Mononuclear cell (primary cell): ENCODE results near the gene PTPRU. TPM values are rescaled to one million over a fixed set of nuclear protein-coding genes. Genes with fewer than 3 reads are reported as not detected.
A peak's percentile ranks its signal among the peaks of the same experiment; 100 is the strongest.

Source experiments
- H3K27me3 ChIP-seq: 2 replicates; pipeline ENCODE4 v1.6.0; 2011; ENCODE audit warnings: low read length, control low read depth; ENCODE audit not compliant: insufficient read depth
- H3K4me1 ChIP-seq: 2 replicates; pipeline ENCODE4 v1.5.1; 2011; ENCODE audit warnings: mild to moderate bottlenecking, low read length, control low read depth; ENCODE audit not compliant: insufficient read depth
- H3K4me3 ChIP-seq: 2 replicates; pipeline ENCODE4 v1.5.1; 2011; ENCODE audit warnings: mild to moderate bottlenecking, low read length, moderate library complexity
- H3K9me3 ChIP-seq: 2 replicates; pipeline ENCODE4 v1.5.1; 2011; ENCODE audit warnings: low read depth, mild to moderate bottlenecking, control low read depth, low read length
- total RNA-seq: library from RNA; depleted of rRNA; stranded (reverse); fragments of >200 nt; gene quantifications from one replicate; pipeline ENCODE4 v1.2.3, GENCODE V29; 2012

PTPRU gene
- total RNA-seq = 0.52 TPM

DNA sequence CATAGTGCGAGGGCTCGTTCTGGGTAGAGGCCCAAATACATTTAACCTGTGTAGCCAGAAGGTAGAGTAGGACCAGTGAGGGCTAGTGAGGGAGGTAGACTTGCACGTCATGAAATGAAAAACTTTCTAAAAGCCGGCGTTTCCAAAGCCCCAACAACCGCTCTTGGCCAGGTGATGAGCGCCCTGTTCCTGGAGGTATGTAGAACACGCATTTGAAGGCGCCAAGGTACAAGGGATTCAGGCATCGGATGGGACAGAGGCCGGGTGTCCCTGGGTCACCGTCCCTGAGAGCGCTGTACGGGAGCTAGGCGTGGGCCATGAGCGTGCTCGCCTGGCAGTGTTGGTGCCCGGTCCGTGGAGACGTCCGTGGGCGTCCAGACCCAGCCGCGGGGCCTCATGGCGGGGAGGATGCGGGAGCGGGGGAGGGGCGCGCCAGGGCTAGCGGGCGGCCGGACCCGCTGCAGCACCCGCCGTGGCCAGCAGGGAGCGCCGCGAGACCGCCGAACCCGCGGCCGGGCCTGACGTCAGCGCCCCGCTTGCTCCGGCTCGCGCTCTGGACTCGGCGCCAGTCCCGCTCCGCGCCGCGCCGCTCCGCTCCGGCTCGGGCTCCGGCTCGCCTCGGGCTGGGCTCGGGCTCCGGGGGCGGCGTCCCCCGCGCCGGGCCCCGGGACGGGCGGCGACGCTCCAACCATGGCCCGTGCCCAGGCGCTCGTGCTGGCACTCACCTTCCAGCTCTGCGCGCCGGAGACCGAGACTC, at the start of gene PTPRU:
Gene PTPRU (plus strand): TSS at position 568 of the 757 bp plus-strand sequence. CDS start 123 bp downstream, at position 691.
- H3K27me3 ChIP-seq = peaks cover 41% of the 10 kb centered on the region
- H3K9me3 ChIP-seq = no peaks in the 10 kb centered on the region
- peaks cover 25% of the 10 kb centered on the region for H3K4me1 ChIP-seq
- peak within 1 kb of the TSS; percentile 25 for H3K4me3 ChIP-seq

DNA sequence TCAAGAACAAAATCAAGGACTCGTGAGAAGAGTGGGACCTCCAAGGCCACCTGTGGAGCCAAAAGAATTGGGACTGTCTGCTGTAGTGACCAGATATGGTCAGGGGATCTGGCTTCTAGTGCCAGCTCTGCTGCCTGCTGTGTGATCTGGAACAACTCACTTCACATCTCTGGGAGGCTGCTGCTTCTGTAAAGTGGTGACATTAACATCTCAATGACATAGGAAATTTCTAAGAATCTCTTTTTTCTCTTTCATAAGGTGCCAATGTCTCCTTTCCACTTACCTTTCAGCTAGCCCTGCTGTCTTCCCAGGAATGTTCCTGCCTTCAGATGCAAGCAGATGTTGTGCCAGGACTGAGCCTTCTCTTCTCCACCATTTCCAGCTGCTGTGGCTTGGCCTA, 49.6 kb upstream of the PTPRU start:
- Histone ChIP-seq H3K9me3 (no peaks in the 10 kb centered on the region), H3K4me1 (no peaks in the 10 kb centered on the region), H3K27me3 (no peaks in the 10 kb centered on the region), H3K4me3 (no peak overlapping the region)

DNA sequence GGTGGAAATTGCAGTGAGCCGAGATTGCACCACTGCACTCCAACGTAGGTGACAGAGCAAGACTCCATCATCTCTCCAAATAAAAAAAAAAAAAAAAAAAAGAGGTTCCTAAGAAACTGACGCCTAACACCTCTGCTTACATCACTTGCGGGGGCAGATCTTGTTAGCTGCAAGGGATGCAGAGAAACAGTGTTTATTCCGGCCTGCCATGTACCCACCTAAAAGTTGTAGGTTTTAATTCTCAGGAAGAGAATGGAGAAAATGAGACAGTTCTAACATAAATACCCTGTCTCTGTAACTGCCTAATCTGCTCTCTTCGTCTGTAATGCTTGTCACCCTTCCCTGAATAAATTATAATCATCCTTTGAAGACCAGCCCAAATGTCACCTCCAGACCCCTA, 45.6 kb upstream of the PTPRU start:
- Histone ChIP-seq H3K9me3 (no peaks in the 10 kb centered on the region), H3K4me1 (no peaks in the 10 kb centered on the region), H3K4me3 (no peak overlapping the region), H3K27me3 (no peaks in the 10 kb centered on the region)

DNA sequence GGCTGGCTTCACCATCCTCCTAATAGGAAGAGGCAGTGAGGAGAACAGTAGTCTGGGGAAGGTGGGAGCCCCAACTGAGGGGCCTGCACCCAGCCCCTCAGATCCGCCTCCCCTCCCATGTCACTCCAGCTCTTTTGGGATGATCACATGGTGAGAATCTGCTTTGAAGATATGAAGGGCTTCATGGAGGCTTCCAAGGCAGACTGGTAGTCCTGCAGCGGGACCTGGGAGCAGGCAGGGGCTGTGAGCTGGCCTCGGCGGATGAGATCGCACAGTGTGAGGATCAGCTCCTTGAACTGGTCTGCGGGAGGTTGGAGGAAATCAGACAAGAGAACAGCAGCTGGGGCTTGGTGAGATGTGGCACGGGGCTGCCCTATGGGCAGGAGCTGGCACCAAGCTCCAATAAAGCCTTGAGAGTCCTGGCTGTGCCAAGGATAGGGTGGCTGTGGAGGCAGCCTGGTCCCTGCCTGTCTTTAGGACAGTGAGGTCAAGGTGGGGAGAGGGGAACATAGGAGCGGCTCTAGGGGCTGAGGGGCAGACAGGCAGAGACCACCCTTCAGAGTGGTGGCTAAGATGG, 42.4 kb upstream of the PTPRU start:
- Histone ChIP-seq H3K4me3 (no peak overlapping the region), H3K27me3 (no peaks in the 10 kb centered on the region), H3K9me3 (no peaks in the 10 kb centered on the region), H3K4me1 (no peaks in the 10 kb centered on the region)

DNA sequence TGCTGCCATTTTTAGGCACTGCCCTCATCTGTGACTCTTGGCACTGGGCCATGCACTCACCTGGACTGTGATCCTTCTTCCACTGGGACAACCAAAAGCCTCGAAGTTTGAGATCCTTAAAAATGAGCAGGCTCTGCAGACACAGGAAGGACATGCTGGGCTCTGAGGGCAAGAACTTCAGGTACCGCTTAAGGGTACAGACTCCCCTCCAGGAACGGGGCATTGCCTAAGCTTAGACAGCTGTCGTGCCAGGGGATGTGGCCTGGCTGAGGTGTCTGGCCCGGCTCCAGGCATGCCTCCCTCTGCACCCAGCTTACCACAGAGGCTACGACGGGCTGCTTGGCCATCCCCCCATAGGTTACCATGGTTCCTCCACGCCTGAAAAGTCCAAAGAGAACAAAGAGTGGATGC, 40.4 kb upstream of the PTPRU start:
- H3K27me3 ChIP-seq = no peaks in the 10 kb centered on the region
- H3K9me3 ChIP-seq = no peaks in the 10 kb centered on the region
- no peaks in the 10 kb centered on the region for H3K4me1 ChIP-seq
- H3K4me3 ChIP-seq = no peak overlapping the region

DNA sequence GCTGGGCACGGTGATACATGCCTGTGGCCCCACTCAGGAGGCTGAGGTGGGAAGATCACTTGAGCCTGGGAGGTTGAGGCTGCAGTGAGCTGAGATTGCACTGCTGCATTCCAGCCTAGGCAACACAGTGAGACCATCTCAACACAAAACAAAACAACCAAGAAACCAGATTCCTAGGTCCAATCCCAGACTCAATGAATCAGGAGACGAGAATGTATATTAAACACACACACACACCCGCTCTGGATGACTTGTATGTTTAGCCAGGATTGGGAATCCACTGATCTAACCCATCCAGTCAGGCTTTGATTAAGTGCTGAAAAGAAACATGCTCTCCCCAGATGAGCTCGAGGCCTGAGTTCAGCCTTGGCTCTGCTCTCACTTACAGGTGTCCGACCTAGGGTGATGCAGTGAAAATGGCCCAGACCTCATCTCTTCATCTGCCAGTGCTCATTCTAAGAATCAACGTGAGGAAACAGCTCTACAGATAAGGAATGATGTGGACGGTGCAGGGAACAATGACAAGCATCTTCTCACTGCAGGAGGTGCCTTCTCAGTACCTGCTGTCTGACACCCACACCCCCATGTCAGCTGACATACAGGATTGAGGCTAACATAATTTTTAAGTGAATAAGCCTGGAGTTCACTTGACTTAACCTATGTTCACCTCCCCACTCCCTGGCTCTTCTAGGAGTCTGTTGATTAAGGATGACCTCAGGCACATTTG, 39.3 kb upstream of the PTPRU start:
- Histone ChIP-seq H3K9me3 (no peaks in the 10 kb centered on the region), H3K4me3 (no peak overlapping the region), H3K27me3 (no peaks in the 10 kb centered on the region), H3K4me1 (peaks cover 11% of the 10 kb centered on the region)

DNA sequence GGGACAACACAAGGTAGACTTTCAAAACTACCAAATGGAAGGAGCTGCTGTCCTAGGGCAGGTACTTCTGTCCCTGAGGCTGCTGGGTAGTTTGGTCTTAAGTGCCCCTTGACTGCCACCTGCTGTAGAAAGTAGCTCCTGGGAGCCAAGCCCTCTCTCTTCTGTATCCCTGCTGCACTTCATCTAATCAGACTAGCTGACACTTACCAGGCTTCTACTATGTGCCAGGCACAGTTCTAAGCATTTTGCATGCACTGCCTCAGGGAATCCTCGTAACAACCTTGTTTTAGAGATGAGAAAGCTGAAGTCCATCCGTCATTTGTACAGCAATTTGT, 38.8 kb upstream of the PTPRU start:
- peaks cover 17% of the 10 kb centered on the region for H3K4me1 ChIP-seq
- no peaks in the 10 kb centered on the region for H3K9me3 ChIP-seq
- no peak overlapping the region for H3K4me3 ChIP-seq
- no peaks in the 10 kb centered on the region for H3K27me3 ChIP-seq

DNA sequence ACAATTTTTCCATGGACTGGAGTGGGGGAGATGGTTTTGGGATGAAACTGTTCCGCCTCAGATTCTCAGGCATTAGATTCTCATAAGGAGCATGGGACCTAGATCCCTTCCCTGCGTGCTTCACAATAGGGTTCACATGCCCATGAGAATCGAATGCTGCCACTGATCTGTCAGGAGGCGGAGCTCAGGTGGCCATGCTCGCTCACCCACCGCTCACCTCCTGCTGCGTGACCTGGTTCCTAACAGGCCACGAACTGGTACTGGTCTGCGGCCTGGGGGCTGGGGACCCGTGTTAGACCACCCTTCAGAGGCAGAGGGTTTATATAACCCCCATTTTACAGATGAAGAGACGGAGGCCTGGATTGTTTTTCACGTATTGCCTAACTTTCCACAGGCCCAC, 38.3 kb upstream of the PTPRU start:
- peaks cover 19% of the 10 kb centered on the region for H3K4me1 ChIP-seq

DNA sequence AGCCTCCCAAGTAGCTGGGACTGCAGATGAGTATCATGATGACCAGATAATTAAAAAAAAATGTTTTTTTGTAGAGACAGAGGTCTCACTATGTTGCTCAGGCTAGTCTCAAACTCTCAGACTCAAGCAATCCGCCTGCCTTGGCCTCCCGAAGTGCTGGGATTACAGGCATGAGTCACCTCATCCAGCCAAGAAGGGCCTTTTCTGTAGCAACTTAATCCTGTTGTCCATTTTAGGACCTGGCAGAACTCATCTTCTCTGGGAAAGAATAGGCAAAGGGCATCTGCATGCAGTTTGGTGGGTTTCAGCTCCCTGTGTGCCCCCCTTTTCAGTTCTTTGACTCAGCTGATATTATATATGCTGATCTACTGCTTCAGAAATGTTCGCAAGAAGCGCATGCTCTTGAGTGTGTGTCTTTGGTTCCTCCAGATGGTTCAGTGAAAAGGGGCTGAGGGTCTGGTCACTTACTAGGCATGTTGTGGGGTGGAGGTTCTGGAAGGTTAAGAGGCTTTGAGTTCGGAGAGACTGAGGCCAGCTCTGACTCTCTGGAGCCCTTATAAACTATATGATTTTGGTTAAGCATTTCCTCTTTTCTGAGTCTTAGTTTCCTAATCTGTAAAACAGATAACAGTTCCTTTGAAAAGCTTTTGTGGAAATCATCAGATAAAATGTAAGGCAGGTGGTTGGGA, 35.3 kb upstream of the PTPRU start:
- H3K4me1 ChIP-seq = peaks cover 19% of the 10 kb centered on the region
- no peaks in the 10 kb centered on the region for H3K27me3 ChIP-seq
- H3K9me3 ChIP-seq = no peaks in the 10 kb centered on the region
- H3K4me3 ChIP-seq = no peak overlapping the region

More for the DNA sequence above, 38.3 kb upstream of the PTPRU start:
- H3K9me3 ChIP-seq = no peaks in the 10 kb centered on the region
- no peaks in the 10 kb centered on the region for H3K27me3 ChIP-seq
- no peak overlapping the region for H3K4me3 ChIP-seq

DNA sequence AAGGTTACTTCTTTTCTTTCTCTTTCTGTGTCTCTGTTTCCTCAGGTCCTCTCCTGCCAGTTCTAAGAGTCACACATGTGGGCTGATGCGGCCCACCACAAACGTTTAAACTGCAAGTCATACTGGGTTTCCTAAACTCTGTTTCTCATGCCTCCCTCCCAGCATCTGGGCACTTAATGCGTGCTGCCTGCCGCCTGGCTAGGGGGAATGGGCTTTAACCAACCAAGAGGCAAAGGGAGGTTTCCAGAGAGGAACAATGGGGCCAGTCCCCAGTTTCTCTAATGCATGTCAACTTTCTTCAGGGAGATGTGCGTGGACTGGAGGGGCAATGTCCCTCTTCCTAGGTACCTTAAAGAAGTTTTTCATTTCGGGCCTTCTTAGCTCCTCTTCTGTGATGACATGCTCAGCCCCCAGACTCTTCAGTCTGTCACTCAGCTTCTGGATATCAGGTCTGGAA, 34.7 kb upstream of the PTPRU start:
- Histone ChIP-seq H3K9me3 (no peaks in the 10 kb centered on the region), H3K27me3 (no peaks in the 10 kb centered on the region), H3K4me3 (no peak overlapping the region), H3K4me1 (peaks cover 19% of the 10 kb centered on the region)

DNA sequence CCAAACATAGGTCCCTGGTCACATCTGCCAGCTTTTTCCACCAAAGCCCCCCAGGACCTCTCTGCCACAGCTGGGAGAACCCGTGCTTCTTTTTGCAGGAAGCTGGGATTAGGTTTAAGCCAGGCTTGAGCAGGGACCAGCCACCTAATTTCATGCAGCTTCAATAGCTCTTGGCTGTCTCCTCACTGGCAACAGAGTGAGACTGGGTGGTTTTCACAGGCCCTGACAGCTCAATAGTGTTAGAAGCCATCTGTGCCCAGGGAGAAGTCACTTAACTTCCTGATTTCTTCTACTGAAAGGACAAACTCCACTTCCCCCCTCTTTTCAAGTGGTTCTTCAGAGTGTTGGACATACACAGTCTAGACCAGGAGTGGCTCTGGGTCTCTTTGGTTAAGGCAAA, 34.3 kb upstream of the PTPRU start:
- no peaks in the 10 kb centered on the region for H3K27me3 ChIP-seq
- H3K4me3 ChIP-seq = no peak overlapping the region
- peaks cover 19% of the 10 kb centered on the region for H3K4me1 ChIP-seq
- H3K9me3 ChIP-seq = no peaks in the 10 kb centered on the region

DNA sequence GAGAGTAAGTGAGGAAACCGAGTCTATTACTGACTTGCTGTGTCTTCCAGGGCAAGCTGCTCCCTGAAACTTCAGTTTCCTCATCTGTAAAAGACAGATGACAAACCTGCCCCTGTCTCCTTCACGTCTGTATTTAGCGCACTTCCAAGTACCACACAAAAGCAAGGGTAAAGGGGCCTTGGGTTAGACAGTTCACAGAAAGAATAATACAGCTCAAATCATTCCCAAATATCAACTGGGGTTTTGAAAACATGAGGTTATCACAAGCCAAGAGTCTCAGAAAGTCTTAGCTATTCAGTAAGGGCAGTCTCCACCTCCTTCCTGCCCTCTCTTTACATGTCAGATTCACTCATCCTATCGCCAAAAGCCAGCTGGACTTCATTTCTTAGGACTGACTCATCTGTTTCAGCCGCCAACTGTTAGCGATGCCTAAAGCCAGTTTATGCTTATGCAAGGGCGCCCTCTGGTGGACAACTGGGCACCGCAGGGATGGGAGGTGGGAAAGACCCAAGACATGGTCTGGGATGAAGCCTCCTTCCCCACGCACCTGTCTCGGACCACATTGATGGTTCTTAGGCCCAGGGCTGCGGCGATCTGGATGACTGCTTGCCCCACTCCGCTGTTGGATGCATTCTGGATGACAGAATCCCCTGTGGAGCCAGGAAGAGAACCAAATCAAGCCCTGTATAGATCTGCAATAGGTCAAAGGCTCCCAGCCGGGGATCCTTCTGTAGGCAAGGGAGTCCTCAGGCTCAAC, 33.6 kb upstream of the PTPRU start:
- H3K27me3 ChIP-seq = no peaks in the 10 kb centered on the region
- peaks cover 19% of the 10 kb centered on the region for H3K4me1 ChIP-seq
- no peaks in the 10 kb centered on the region for H3K9me3 ChIP-seq
- H3K4me3 ChIP-seq = no peak overlapping the region

DNA sequence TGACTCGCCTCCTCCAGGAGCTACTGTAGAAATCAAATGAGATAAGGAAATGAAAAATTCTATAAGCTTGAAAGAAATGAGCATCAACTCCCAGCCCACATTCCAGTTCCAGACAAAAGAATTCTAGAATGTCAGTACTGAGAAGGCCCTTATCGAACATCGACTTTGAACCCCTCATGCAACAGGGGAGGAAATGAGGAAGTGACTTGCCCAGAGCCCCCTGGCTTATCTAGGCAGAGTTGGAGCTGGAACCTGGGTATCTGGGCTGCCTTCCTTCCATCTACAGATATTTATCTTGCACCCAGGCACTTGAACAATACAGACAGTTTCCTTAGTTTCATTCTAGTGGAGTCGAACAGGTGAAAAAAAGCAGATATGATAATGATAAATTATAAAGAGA, 27.9 kb upstream of the PTPRU start:
- Histone ChIP-seq H3K9me3 (no peaks in the 10 kb centered on the region), H3K4me3 (no peak overlapping the region), H3K4me1 (no peaks in the 10 kb centered on the region), H3K27me3 (no peaks in the 10 kb centered on the region)

DNA sequence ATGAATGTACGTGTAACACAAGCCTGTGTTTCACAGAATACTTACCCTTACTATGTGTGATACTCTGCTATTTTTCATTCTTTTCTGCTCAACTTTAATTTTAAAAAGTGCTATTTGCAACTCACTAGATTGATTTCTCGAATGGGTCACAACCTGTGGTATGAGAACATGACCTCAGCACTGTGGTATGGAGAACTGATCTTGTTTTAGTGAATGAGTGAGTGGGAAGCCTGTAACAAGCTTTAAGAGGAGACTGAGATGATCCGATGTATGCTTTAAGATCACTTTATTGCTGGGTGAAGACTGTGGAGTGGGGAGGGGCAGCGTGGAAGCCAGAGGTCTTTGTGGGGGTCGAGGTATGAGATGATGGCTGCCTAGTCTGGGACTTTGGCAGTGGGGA, 27.1 kb upstream of the PTPRU start:
- Histone ChIP-seq H3K27me3 (no peaks in the 10 kb centered on the region), H3K9me3 (no peaks in the 10 kb centered on the region), H3K4me1 (no peaks in the 10 kb centered on the region)

More for the DNA sequence above, 27.1 kb upstream of the PTPRU start:
- no peak overlapping the region for H3K4me3 ChIP-seq
